GM12878 (cell line): ENCODE measurements around the gene ACAD11. TPM values are rescaled to one million over a fixed set of nuclear protein-coding genes. Genes with fewer than 3 reads are reported as not detected.

Experiments used
- ATAC-seq: fragments of 200-7000 bp; cut with Tn5 transposase; 3 replicates; pipeline ENCODE4 v1.9.1; 2020; ENCODE audit warnings: mild to moderate bottlenecking, moderate library complexity
- BruUV-seq: library from RNA; stranded (reverse); fragments of 400-500 nt; replicated peaks from 2 replicates; lab custom pipeline; 2021; lab: Mats Ljungman, UMichigan
- CTCF ChIA-PET: fragments of 300-600 bp; sonication (Branson Sonifier 250); formaldehyde crosslinking; extraction: SDS; loops from one replicate; lab custom pipeline; 2021; ENCODE audit warnings: inconsistent platforms; lab: Yijun Ruan, JAX
- POLR2A ChIA-PET: fragments of 350-600 bp; formaldehyde crosslinking; extraction: SDS; loops from one replicate; lab custom pipeline; 2021; ENCODE audit warnings: inconsistent platforms; lab: Charles Lee
- RAD21 ChIA-PET: fragments of 300-600 bp; sonication (Branson Sonifier 250); formaldehyde crosslinking; loops from one replicate; lab custom pipeline; 2023; ENCODE audit warnings: antibody characterized with exemption; ENCODE audit not compliant: unreplicated experiment; lab: Charles Lee
- SMC1A ChIA-PET: fragments of 300-600 bp; sonication (Branson Sonifier 250); formaldehyde crosslinking; loops from one replicate; lab custom pipeline; 2023; ENCODE audit not compliant: unreplicated experiment, uncharacterized antibody; lab: Charles Lee
- DNase-seq: peaks from one replicate; pipeline ENCODE4 v3.0.0-alpha.2; 2011; ENCODE audit warnings: low read depth, low spot score
- FAIRE-seq: peaks from 3 replicates; lab custom pipeline; 2011; peaks lifted over from hg19 to GRCh38; lab: Jason Lieb, UNC
- H2AFZ ChIP-seq: 2 replicates; pipeline ENCODE4 v1.6.0; 2011; ENCODE audit warnings: low read depth, low read length, control low read depth; ENCODE audit not compliant: control insufficient read depth
- H3K27ac ChIP-seq: 2 replicates; pipeline ENCODE4 v1.5.1; 2011; ENCODE audit warnings: control low read depth; ENCODE audit not compliant: control insufficient read depth, insufficient read depth
- H3K27me3 ChIP-seq, 2 experiments: replicated peaks in 1 of 2; 2 replicates each; pipeline versions ENCODE4 v1.6.0 to v1.6.1; 2011; ENCODE audit warnings: low read length in 1 of 2; ENCODE audit not compliant: control insufficient read depth in 2 of 2, insufficient read depth in 2 of 2
- H3K36me3 ChIP-seq, 2 experiments: 2 replicates each; pipeline ENCODE4 v1.5.1; 2011; ENCODE audit warnings: low read length in 1 of 2; ENCODE audit not compliant: control insufficient read depth in 2 of 2, insufficient read depth in 2 of 2
- H3K4me1 ChIP-seq: 2 replicates; pipeline ENCODE4 v1.6.1; 2011; ENCODE audit warnings: mild to moderate bottlenecking, low read length, moderate library complexity, mixed read lengths; ENCODE audit not compliant: control insufficient read depth, insufficient read depth
- H3K4me2 ChIP-seq: 2 replicates; pipeline ENCODE4 v1.6.0; 2011; ENCODE audit warnings: control low read depth; ENCODE audit not compliant: control insufficient read depth, insufficient read depth
- H3K4me3 ChIP-seq: fragments of 200-600 bp; sonication (generic); 2 replicates; pipeline ENCODE4 v1.5.1; 2016
- H3K79me2 ChIP-seq: 2 replicates; pipeline ENCODE4 v1.6.0; 2011; ENCODE audit warnings: low read length; ENCODE audit not compliant: control insufficient read depth, insufficient read depth
- H3K9ac ChIP-seq: 2 replicates; pipeline ENCODE4 v1.8.0; 2011; ENCODE audit warnings: low read length, control low read depth, mixed read lengths; ENCODE audit not compliant: control insufficient read depth, insufficient read depth
- H3K9me3 ChIP-seq: replicated peaks from 3 replicates; pipeline ENCODE4 v1.5.1; 2011; ENCODE audit warnings: mild to moderate bottlenecking, low read length; ENCODE audit not compliant: control insufficient read depth, insufficient read depth
- H4K20me1 ChIP-seq: 2 replicates; pipeline ENCODE4 v1.6.0; 2011; ENCODE audit not compliant: control insufficient read depth, insufficient read depth
- BHLHE40 ChIP-seq, 2 experiments: fragments of 450-650 bp in 1 of 2; IDR thresholded peaks; 2 replicates each; pipeline ENCODE4 v1.6.1; 2011 to 2017; ENCODE audit warnings: low read depth in 2 of 2, borderline replicate concordance in 1 of 2, improper control_type of control experiment in 1 of 2, low read length in 1 of 2, mild to moderate bottlenecking in 1 of 2
- KAT2A ChIP-seq: conservative IDR thresholded peaks from 2 replicates; pipeline ENCODE4 v1.6.1; 2011; ENCODE audit warnings: low read depth, low read length; ENCODE audit not compliant: control insufficient read depth
- NR2C1 ChIP-seq: fragments of 450-650 bp; IDR thresholded peaks from 2 replicates; pipeline ENCODE4 v1.6.1; 2017; ENCODE audit warnings: antibody characterized with exemption, mild to moderate bottlenecking, moderate library complexity
- PAX8 ChIP-seq: fragments of 450-650 bp; IDR thresholded peaks from 2 replicates; pipeline ENCODE4 v1.6.1; 2017; ENCODE audit warnings: mild to moderate bottlenecking, moderate library complexity
- ZNF217 ChIP-seq: fragments of 450-650 bp; IDR thresholded peaks from 2 replicates; pipeline ENCODE4 v1.6.1; 2017; ENCODE audit warnings: antibody characterized with exemption, mild to moderate bottlenecking
- ZZZ3 ChIP-seq: IDR thresholded peaks from 2 replicates; pipeline ENCODE4 v1.6.1; 2011; ENCODE audit warnings: low read depth; ENCODE audit not compliant: control insufficient read depth, insufficient read length
- WGBS: methylation state at CpG from one replicate; pipeline ENCODE4 v1.1.6; 2016; ENCODE audit warnings: low lambda C conversion rate; ENCODE audit not compliant: insufficient replicate concordance, insufficient coverage; ENCODE audit errors: missing lambda C conversion rate; 5-methylcytosine and 5-hydroxymethylcytosine counted together
- in situ Hi-C: fragments of 300-500 bp; cut with MboI; formaldehyde crosslinking; loops from 9 replicates; pipeline ENCODE4 v1.14.3; 2018; ENCODE audit warnings: mixed read lengths
- intact Hi-C: fragments of 100-400 bp; cut with micrococcal nuclease; formaldehyde crosslinking; loops from one replicate; pipeline ENCODE4 v1.14.2; 2022; ENCODE audit not compliant: unreplicated experiment
- polyA plus RNA-seq, 11 experiments: library from polyadenylated mRNA; depleted of rRNA in 4 of 11; unstranded in 6 of 11; stranded (reverse) in 5 of 11; fragments of >200 nt; fragmentation: Nextera tagmentation in 4 of 11; fragmentation: Illumina TruSeq in 1 of 11; extraction: Ambion mirVana in 4 of 11; extraction: Trizol in 1 of 11; gene quantifications; 1 replicate in 1 of 11; 2 replicates in 10 of 11; pipeline versions ENCODE4 v1.2.1 to v1.2.3, GENCODE V29; 2011 to 2016; ENCODE audit warnings: inconsistent platforms in 2 of 11, missing spikeins in 2 of 11, low read depth in 1 of 11
- total RNA-seq, 4 experiments: library from RNA; depleted of rRNA in 3 of 4; stranded (reverse); fragments of >200 nt in 3 of 4; fragmentation: Illumina TruSeq in 1 of 4; extraction: Trizol in 1 of 4; gene quantifications; 2 replicates each; pipeline versions ENCODE4 v1.2.1 to v1.2.3, GENCODE V29; 2013 to 2021

The ACAD11 gene
- total and polyA plus RNA-seq, 10 of the 15 experiments (the other 5 are each of a cell fraction or from before 2014, with no cell fraction given): 2.4 to 15.9 (median 10.4) TPM

DNA sequence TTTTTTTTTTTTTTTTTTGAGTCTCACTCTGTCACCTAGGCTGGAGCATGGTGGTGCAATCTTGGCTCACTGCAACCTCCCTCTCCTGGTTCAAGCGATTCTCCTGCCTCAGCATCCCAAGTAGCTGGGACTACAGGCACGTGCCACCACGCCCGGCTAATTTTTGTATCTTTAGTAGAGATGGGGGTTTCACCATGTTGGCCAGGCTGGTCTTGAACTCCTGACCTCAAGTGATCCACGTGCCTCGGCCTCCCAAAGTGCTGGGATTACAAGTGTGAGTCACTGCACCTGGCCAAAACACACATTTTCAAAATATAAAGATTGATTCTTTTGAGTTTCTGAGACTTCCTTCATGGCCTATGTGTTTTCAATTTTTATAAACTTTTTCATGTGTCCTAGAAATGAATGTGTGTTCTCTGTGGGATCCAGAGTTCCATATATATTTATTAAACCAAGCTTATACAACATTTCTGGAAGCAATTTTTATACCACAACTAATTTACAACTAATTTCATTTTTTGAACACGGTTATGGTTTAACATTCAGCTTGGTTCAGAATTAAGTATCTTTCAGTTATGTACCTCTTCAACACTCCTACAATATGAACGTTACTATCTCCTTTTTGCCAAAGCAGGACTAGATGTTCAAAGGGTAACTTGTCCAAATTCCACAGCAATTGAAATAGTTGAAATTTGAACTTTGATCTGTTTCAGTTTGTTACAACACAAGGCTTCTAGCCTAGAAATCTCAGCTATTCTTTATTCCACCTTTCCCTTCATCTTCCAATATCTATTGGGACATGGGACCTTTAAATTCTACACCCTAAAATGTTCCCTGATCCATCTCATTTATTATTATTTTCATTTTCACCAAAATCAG, 1.5 kb downstream of the ACAD11 start:
- no peak overlapping the region for H2AFZ ChIP-seq
- no peak overlapping the region for H3K4me2 ChIP-seq
- no peaks in the 10 kb centered on the region for H3K9me3 ChIP-seq
- 84% methylated on average over 8 of the region's 8 CpGs for WGBS
- no TSS peak for BruUV-seq
- H3K4me3 ChIP-seq: peak overlapping the region; percentile 99
- FAIRE-seq: no peak
- intact Hi-C loops (no loop called here), in situ Hi-C loops (no loop called here)
- SMC1A ChIA-PET: interaction anchor here (0.6 to 2.8 kb wide), 9 partner anchors 9 to 1573 kb away, joined by 3 to 8 read pairs (median 3); no protein-coding TSS in a partner anchor
- H3K79me2 ChIP-seq: peaks cover 39% of the 10 kb centered on the region
- no peak for DNase-seq
- no peaks in the 10 kb centered on the region for H3K27me3 ChIP-seq
- TF ChIP-seq ZZZ3: no peak
- TF ChIP-seq BHLHE40 (IDR thresholded peaks at IDR 0.05; ENCODE audit: borderline replicate concordance in 1 of 2, low read depth in 2 of 2, low read length in 1 of 2): peak in 1 of 2 experiments; percentile 33; a peak in 1 of 4 replicates
- no peak for TF ChIP-seq ZNF217
- no peak for TF ChIP-seq KAT2A
- TF ChIP-seq NR2C1: no peak
- TF ChIP-seq PAX8: no peak
- no peaks in the 10 kb centered on the region for H3K36me3 ChIP-seq
- no peak overlapping the region for H3K27ac ChIP-seq
- H3K4me1 ChIP-seq: no peaks in the 10 kb centered on the region
- POLR2A ChIA-PET: interaction anchor here (0.6 kb wide), 4 partner anchors 16 to 914 kb away, joined by 3 to 6 read pairs (median 4); no protein-coding TSS in a partner anchor
- ATAC-seq: no peak
- CTCF ChIA-PET: interaction anchor here (0.8 to 4.2 kb wide), 7 partner anchors 11 to 197 kb away, joined by 3 to 27 read pairs (median 5); no protein-coding TSS in a partner anchor
- no peaks in the 10 kb centered on the region for H4K20me1 ChIP-seq
- RAD21 ChIA-PET: interaction anchor here (0.6 to 2.4 kb wide), 6 partner anchors 15 to 349 kb away, joined by 3 to 7 read pairs (median 4); no protein-coding TSS in a partner anchor
- H3K9ac ChIP-seq: no peak overlapping the region
